Keratinocyte (primary cell): ENCODE measurements around the gene CDYL2.

Experiments used
- CTCF ChIP-seq, 3 experiments: IDR thresholded peaks in 1 of 3; conservative IDR thresholded peaks in 1 of 3; optimal IDR thresholded peaks in 1 of 3; 2 replicates in 2 of 3; 3 replicates in 1 of 3; pipeline versions ENCODE3 to v1.5.1; 2011; ENCODE audit warnings: low read length in 3 of 3, mild to moderate bottlenecking in 3 of 3, moderate library complexity in 2 of 3, control low read depth in 1 of 3, inconsistent platforms in 1 of 3; ENCODE audit not compliant: insufficient read depth in 2 of 3; ENCODE audit errors: extremely low read depth in 1 of 3
- EZH2 ChIP-seq: IDR thresholded peaks from one replicate; pipeline ENCODE4 v1.6.1; 2012; ENCODE audit warnings: inconsistent platforms, mild to moderate bottlenecking, low read length, moderate library complexity

DNA sequence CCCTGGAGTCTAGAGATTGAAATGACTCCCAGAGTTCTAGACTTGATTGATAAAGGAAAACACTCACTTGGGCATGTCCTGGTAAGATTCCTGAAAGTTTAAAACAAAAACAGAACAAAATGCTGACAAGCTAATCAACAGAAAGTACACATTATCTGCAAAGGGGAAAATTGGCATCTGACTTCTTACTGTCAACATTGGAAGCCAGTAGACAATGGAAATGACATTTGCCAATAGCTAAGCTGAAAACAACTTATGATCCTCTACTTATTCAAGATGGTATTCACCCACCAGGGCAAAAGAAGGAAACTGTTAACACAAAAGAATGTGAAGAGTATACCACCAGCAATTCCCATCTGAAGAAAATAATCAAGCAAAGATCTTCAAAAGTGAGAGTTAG, 36.8 kb upstream of the CDYL2 start:
- no peak for TF ChIP-seq CTCF (optimal IDR thresholded peaks at IDR 0.05 in 1 of 3, IDR thresholded peaks at IDR 0.05 in 1 of 3, conservative IDR thresholded peaks at IDR 0.05 in 1 of 3; ENCODE audit: extremely low read depth in 1 of 3, insufficient read depth in 2 of 3, low read length in 3 of 3)
- TF ChIP-seq EZH2: no peak
